Uterus (tissue), 2 donors: ENCODE data around the gene PLEKHH1.

Source experiments
- POLR2A ChIP-seq, 2 donors: fragments of 450-650 bp; IDR thresholded peaks; one replicate each; pipeline ENCODE4 v1.6.1; 2016; ENCODE audit warnings: antibody characterized with exemption in 2 of 2, mild to moderate bottlenecking in 1 of 2, moderate library complexity in 1 of 2
- TF ChIP-seq, protein P1 (sequence below), 4 experiments: fragments of 200-600 bp in 2 of 4; fragments of 450-650 bp in 2 of 4; sonication (generic) in 2 of 4; IDR thresholded peaks; one replicate each; pipeline ENCODE4 v1.5.1; 2016 to 2019; ENCODE audit warnings: antibody characterized with exemption in 4 of 4, mild to moderate bottlenecking in 2 of 4, moderate library complexity in 1 of 4

GRCh38 chr14:67556671-67557070 lies 23.6 kb downstream of the PLEKHH1 start:
- TF ChIP-seq, protein P1, sequence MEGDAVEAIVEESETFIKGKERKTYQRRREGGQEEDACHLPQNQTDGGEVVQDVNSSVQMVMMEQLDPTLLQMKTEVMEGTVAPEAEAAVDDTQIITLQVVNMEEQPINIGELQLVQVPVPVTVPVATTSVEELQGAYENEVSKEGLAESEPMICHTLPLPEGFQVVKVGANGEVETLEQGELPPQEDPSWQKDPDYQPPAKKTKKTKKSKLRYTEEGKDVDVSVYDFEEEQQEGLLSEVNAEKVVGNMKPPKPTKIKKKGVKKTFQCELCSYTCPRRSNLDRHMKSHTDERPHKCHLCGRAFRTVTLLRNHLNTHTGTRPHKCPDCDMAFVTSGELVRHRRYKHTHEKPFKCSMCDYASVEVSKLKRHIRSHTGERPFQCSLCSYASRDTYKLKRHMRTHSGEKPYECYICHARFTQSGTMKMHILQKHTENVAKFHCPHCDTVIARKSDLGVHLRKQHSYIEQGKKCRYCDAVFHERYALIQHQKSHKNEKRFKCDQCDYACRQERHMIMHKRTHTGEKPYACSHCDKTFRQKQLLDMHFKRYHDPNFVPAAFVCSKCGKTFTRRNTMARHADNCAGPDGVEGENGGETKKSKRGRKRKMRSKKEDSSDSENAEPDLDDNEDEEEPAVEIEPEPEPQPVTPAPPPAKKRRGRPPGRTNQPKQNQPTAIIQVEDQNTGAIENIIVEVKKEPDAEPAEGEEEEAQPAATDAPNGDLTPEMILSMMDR (IDR thresholded peaks at IDR 0.05) = no peak
- TF ChIP-seq POLR2A (IDR thresholded peaks at IDR 0.05) = no peak
